GM18951 (cell line): ENCODE data around the gene RBM11.

Experiments
- POLR2A ChIP-seq: IDR thresholded peaks from 4 replicates; pipeline ENCODE4 v1.6.1; 2011; ENCODE audit warnings: mild to moderate bottlenecking; ENCODE audit not compliant: insufficient read length, insufficient read depth; ENCODE audit errors: extremely low read depth
- in situ Hi-C: fragments of 300-500 bp; cut with MboI; formaldehyde crosslinking; loops from one replicate; pipeline ENCODE4 v1.12.0; 2022; ENCODE audit warnings: low sequenced_read_pairs, mixed read lengths, inconsistent platforms; ENCODE audit not compliant: unreplicated experiment

RBM11 gene

DNA sequence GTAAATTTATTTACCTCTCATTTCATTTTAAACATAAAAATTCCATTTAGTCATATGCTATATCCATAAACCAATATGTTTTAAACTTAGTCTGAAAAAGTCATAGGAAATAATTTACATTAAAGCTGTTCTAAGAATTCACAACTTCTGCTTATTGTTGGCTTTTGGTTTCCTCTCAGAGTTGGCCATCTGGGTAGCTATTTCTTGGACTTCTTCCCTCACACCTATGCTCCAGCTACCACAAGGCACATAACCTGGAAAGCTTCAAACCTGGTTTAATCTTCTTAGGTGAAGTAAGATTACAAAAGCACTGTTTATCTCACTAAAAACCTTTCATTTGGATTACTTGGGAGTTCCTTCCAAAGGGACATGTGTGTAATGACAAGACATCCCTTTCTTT, 29.8 kb downstream of the RBM11 start:
- in situ Hi-C loops = no loop called here
- no peak for TF ChIP-seq POLR2A

DNA sequence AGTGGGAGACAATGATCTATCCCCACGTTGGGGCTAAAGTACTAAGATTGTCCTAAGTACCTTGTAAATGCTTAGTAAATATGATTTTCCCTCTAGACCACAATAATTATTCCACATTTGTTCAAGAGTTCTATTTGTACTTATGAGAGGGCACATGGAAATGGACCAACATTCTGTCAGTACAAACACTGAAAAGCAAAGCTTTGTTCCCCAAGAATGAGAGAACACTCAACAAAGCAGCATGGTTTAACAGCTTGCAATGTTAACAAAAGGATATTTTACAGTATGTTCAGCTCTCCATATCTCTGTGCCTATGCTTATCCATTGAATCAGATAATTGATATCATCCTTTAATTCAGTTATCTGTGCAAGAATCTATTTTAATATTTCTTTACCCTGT, 35.4 kb downstream of the RBM11 start:
- TF ChIP-seq POLR2A = no peak
- in situ Hi-C loops = no loop called here

DNA sequence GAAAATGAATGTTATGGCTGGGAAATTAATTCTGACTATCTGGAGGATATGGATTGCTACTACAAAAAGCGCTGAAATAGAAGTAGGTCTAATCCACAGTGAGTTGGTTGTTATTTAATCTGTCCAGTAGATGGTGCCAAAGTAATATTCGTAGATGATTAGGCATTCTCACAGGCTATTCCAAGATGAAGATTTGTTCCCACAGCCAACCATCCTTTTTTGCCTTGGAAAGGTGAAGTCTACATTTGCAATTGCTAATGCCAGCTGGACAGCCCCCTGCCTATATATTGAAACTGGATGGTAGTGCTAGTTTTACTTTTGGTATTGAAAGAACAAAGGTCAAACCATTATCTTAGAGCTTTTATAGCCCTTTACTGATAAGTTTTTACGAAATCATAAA, 43.8 kb downstream of the RBM11 start:
- in situ Hi-C loops = no loop called here
- TF ChIP-seq POLR2A = no peak

DNA sequence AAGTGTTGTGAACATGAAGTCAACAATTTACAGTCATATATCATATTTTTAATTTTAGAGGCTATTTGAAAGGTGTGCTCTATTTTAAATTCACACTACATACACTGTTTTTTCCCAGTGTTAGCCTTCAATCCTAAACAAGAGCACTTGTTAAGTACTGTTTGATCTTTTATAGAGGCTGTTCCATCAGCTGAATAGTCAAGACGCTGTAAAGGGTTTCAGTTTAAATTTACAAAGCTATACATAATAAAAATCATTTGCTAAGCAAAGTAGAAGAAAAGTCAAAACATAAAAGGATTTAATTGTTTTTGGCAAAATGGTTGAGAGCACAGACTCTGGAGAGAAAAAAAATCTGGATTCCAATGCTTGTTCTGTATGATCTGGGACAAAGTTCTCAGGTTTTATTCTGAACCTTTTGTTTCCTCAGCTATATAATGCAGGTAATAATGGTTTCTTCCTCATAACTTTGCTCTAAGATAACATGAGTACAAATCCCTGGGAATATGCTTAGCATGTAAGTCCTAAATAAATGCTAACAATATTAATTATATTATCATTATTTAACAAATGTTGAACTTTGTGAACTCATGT, 44.3 kb downstream of the RBM11 start:
- in situ Hi-C loops = no loop called here
- TF ChIP-seq POLR2A = no peak

DNA sequence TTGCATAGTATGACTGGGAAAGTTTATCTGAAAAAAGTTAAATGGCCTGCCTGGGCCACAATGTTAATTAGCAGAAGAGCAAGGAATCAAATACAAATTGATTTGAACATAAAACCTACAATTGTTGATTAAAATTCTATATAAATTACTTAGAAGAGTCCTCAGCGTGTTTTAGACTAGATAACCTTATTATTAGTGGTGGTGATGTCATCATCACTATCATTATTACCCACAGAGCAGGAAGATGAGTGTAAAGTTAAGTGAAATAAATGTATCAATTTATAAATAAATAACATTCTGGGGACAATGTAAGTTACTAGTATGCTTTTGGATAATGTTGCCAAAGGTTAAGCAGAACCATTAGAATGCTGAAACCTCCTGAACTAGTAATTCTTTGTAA, 46.1 kb downstream of the RBM11 start:
- in situ Hi-C loops = no loop called here
- TF ChIP-seq POLR2A = no peak

DNA sequence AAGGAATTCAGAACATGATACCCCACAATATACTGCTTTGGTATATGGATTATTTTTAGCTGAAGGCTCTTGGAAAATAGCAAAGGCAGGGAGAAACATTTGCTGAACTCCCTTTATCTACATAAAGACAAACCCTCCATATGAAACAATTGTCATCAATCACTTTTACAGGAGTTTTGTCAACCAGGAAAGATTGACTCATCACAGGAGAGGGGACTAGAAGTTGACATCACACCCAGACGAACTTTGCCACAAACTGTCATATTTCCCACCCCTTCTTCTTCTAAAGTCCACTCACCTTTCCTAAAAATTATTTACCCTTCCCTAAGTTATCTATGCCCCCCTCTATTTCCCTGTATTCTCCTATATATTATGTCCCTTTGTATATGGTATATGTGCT, 47.9 kb downstream of the RBM11 start:
- in situ Hi-C loops = no loop called here
- no peak for TF ChIP-seq POLR2A

DNA sequence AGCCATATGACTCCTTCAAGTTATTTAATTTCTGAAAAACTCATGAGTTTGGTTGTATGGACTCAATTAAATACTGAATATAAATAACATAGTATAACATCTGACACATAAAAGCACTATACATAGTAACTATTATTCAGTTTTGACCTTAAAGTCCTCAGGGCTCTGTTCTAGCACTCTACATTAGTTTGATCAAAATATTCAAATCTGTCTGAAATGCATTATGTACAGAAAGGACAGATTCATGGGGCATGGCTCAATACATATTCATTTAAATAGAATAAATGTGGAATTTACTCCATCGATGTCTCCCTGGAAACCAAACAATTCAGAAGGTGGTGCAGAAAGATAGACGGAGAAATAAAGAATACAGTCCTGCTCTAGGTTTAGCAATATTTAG, 49.1 kb downstream of the RBM11 start:
- no peak for TF ChIP-seq POLR2A
- in situ Hi-C loops = no loop called here

DNA sequence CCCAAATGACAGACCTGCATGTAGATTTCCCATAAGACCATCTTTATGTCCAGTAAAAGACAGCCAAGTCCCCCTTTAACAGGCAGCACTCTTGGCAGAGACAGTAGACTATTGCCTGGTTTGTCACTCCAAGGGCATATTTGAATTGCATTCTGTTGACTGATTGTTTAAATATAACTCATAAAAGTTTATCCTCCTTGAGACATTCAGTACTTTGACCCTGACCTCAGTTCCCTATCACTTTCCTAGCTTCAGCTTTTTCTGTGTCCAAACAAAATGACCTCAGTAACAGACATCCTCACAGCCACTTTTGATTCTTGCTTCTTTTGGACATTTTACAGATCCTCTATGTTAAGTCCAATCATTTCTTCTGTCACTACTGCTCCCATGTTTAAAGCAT, 51.1 kb downstream of the RBM11 start:
- in situ Hi-C loops = no loop called here
- no peak for TF ChIP-seq POLR2A

DNA sequence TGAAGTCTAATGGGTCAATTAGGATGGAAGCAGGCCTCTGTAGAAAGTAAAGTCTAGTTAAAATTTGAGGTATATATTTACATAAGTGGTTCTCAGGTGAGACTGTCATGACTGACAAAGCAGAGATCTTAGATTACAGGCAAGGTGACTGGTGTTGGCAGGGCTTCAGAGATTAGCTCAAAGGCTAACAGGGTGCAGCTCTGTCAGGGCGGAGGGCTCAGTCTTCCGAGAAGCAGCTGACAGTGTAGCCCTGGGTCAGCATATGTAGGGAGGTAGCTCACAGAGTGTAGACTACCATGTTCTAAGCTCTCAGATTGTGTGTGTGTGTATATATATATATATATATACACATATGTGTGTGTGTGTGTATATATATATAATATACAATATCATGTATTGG, 54.7 kb downstream of the RBM11 start:
- in situ Hi-C loops = no loop called here
- TF ChIP-seq POLR2A = no peak

DNA sequence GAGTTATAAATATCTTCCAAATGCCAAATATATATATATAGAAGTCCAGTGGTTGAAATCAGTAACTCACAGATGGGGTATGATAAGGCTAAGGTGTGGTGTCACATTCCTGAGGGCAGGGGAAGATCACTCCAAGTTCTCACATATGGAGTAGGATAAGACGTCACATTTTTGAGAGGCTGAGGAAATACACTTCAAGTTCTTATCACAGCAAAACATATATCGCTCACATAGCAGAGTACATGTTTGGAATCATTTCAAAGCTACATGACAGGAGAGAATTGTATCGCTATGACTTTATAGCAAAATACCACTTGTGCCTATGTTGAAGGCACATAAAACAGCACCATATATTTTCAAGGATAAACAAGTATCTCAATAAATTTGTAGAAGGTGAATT, 55.1 kb downstream of the RBM11 start:
- in situ Hi-C loops = no loop called here
- no peak for TF ChIP-seq POLR2A

DNA sequence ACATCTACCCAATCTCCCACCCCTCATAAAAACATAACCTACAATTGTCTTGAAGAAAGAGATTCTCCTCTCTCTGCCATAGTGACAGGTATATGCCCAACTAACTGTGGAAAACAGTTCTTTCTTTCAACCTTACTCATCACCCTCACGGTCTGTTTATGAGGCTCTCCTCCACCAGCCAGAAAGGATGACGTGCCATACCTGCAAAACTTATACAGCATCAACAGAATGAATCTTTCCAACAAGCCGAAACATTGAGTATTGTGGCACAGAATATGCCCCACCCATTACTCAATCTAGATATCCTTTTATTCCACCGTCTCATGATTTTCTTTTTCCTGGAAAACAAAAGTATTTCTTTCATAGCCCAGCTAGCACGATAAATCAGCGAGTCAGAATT, 55.7 kb downstream of the RBM11 start:
- TF ChIP-seq POLR2A = no peak
- in situ Hi-C loops = no loop called here

DNA sequence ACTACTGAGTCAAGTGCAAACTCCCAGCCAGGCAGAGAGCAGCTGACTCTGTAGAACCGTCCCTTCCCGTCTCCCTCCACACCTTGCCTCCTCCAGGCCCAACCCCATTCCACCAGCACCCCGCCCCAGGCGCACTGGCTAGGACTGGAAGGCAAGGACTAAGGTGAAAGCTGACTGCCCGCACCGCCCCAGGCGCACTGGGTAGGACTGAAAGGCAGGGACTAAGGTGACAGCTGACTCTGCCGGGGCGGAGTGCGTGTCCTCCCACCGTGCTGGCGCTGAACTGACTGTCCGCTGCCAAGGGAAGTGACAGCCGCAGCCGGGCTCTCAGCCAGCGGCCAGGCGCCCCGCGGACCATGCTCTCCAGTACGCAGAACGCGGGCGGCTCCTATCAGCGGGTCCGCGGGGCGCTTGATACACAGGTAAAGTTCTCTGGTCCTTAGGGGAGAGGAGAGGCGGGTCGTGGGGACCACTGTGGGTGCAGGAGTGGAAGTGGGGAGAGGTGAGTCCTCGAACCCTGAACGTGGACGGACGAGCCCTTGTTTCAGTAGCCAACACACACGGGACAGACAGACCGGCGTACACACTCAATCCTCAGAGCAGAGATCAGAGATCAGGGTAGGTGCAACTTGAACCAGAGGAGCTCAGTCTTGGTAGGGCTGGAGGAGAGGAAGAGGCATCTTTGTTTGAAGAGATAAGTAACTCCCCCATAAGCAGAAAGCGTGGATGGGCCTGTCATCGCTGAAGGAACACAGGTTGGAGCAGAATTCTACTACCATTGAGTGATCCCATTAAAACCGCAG, 58.0 kb downstream of the RBM11 start:
- no peak for TF ChIP-seq POLR2A
- in situ Hi-C loops = no loop called here

DNA sequence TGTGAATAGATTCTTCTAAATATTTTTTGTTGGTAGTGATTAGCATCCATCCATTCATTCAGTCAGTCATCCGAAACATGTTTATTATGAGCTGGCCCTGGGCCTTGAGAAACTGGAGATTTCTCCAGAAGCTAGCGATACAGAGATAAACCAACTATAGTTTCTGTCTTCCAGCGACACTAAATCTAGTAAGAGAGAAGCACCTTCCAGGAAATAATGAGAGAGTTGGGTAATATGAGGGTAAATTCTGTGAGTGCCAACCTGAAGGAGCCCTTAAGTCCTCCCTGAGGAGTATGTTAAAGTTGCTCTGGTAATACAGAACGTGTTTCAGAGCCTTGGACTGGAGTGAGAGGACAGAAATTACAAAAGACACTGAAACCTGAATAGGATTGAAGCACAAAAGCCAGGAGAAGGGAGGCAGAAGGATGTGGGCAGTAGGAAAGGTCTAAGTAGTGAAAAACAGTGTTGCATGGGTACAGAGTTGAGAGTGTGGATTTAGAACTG, 59.8 kb downstream of the RBM11 start:
- in situ Hi-C loops = no loop called here
- TF ChIP-seq POLR2A = no peak
